ENCODE measurements around the gene CHRND.

CHRND gene

DNA sequence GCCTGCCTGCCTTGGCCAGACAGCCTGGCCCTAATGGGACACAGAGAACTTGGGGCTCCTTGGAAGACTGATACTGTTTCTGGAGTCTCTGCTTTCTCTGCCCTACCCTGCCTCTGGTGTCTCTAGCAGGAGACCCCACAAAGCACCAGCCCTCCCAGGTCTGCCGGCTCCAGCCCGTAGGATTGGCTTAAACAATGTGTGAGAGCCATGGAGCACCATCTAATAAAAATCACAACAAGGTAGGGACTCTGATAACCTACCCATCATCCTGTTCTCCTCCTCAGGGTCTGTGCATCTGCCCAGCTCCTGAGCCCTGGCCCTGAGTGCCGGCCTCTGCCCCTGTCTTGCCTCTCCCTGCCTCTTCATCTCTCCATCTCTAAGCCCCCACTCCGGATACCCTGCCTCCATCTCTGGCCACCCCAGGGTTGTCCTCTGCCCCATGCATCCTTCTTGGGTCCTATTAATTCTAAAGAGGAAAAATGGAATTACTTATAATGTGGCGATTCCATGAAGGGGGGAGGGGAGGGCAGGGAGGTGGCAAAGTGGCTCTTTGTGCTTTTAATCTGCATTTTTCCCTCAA, 37.1 kb upstream of the CHRND start:
- Histone ChIP-seq H3K4me1 (ENCODE audit: control insufficient read depth, insufficient read depth, low read length) (peaks cover 21% of the 10 kb centered on the region), H3K36me3 (ENCODE audit: control insufficient read depth, insufficient read depth, low read length) (no peaks in the 10 kb centered on the region), H3K27ac (ENCODE audit: insufficient read depth, low read depth, low read length, poor library complexity, severe bottlenecking) (no peak overlapping the region), H3K9me3 (ENCODE audit: control insufficient read depth, low read length) (no peaks in the 10 kb centered on the region), H3K4me3 (ENCODE audit: insufficient read depth, low read depth, low read length) (no peak overlapping the region), H3K27me3 (ENCODE audit: control insufficient read depth, insufficient read depth, low read length, poor library complexity, severe bottlenecking) (peaks cover 74% of the 10 kb centered on the region)
- WGBS, 2 experiments = 81 to 85% methylated on average over 5 of the region's 5 CpGs

GRCh38 chr2:232489516-232490220, 36.3 kb upstream of the CHRND start:
- Histone ChIP-seq H3K9me3 (ENCODE audit: control insufficient read depth, low read length) (no peaks in the 10 kb centered on the region), H3K27me3 (ENCODE audit: control insufficient read depth, insufficient read depth, low read length, poor library complexity, severe bottlenecking) (peaks cover 66% of the 10 kb centered on the region), H3K27ac (ENCODE audit: insufficient read depth, low read depth, low read length, poor library complexity, severe bottlenecking) (no peak overlapping the region), H3K4me3 (ENCODE audit: insufficient read depth, low read depth, low read length) (no peak overlapping the region), H3K4me1 (ENCODE audit: control insufficient read depth, insufficient read depth, low read length) (peaks cover 21% of the 10 kb centered on the region), H3K36me3 (ENCODE audit: control insufficient read depth, insufficient read depth, low read length) (no peaks in the 10 kb centered on the region)
- 50 to 55% methylated on average over 9 of the region's 9 CpGs for WGBS, 2 experiments

- Histone ChIP-seq H3K4me1 (ENCODE audit: control insufficient read depth, insufficient read depth, low read length) (peaks cover 15% of the 10 kb centered on the region), H3K4me3 (ENCODE audit: insufficient read depth, low read depth, low read length) (no peak overlapping the region), H3K36me3 (ENCODE audit: control insufficient read depth, insufficient read depth, low read length) (no peaks in the 10 kb centered on the region), H3K27ac (ENCODE audit: insufficient read depth, low read depth, low read length, poor library complexity, severe bottlenecking) (no peak overlapping the region), H3K9me3 (ENCODE audit: control insufficient read depth, low read length) (no peaks in the 10 kb centered on the region), H3K27me3 (ENCODE audit: control insufficient read depth, insufficient read depth, low read length, poor library complexity, severe bottlenecking) (peaks cover 58% of the 10 kb centered on the region)
- WGBS, 2 experiments = 90 to 93% methylated on average over 30 of the region's 30 CpGs
These were observed 35.5 kb upstream of the CHRND start for GRCh38 chr2:232490221-232491138.

- Histone ChIP-seq H3K27ac (ENCODE audit: insufficient read depth, low read depth, low read length, poor library complexity, severe bottlenecking) (no peak overlapping the region), H3K4me1 (ENCODE audit: control insufficient read depth, insufficient read depth, low read length) (peaks cover 9% of the 10 kb centered on the region), H3K4me3 (ENCODE audit: insufficient read depth, low read depth, low read length) (no peak overlapping the region), H3K27me3 (ENCODE audit: control insufficient read depth, insufficient read depth, low read length, poor library complexity, severe bottlenecking) (peaks cover 50% of the 10 kb centered on the region), H3K36me3 (ENCODE audit: control insufficient read depth, insufficient read depth, low read length) (no peaks in the 10 kb centered on the region), H3K9me3 (ENCODE audit: control insufficient read depth, low read length) (no peaks in the 10 kb centered on the region)
- 92 to 93% methylated on average over 12 of the region's 12 CpGs for WGBS, 2 experiments
These were observed 34.7 kb upstream of the CHRND start for GRCh38 chr2:232491139-232491780.

- H3K4me1 ChIP-seq (ENCODE audit: control insufficient read depth, insufficient read depth, low read length) = peaks cover 11% of the 10 kb centered on the region
- H3K27ac ChIP-seq (ENCODE audit: insufficient read depth, low read depth, low read length, poor library complexity, severe bottlenecking) = no peak overlapping the region
- no peaks in the 10 kb centered on the region for H3K36me3 ChIP-seq (ENCODE audit: control insufficient read depth, insufficient read depth, low read length)
- peaks cover 39% of the 10 kb centered on the region for H3K27me3 ChIP-seq (ENCODE audit: control insufficient read depth, insufficient read depth, low read length, poor library complexity, severe bottlenecking)
- WGBS, 2 experiments = 72 to 80% methylated on average over 8 of the region's 8 CpGs
- H3K9me3 ChIP-seq (ENCODE audit: control insufficient read depth, low read length) = no peaks in the 10 kb centered on the region
- H3K4me3 ChIP-seq (ENCODE audit: insufficient read depth, low read depth, low read length) = no peak overlapping the region
These were observed 33.6 kb upstream of the CHRND start for GRCh38 chr2:232492236-232492848.

- Histone ChIP-seq H3K9me3 (ENCODE audit: control insufficient read depth, low read length) (no peaks in the 10 kb centered on the region), H3K4me3 (ENCODE audit: insufficient read depth, low read depth, low read length) (no peak overlapping the region), H3K36me3 (ENCODE audit: control insufficient read depth, insufficient read depth, low read length) (no peaks in the 10 kb centered on the region), H3K27me3 (ENCODE audit: control insufficient read depth, insufficient read depth, low read length, poor library complexity, severe bottlenecking) (peaks cover 31% of the 10 kb centered on the region), H3K4me1 (ENCODE audit: control insufficient read depth, insufficient read depth, low read length) (peaks cover 11% of the 10 kb centered on the region), H3K27ac (ENCODE audit: insufficient read depth, low read depth, low read length, poor library complexity, severe bottlenecking) (no peak overlapping the region)
- 90 to 92% methylated on average over 24 of the region's 24 CpGs for WGBS, 2 experiments
These were observed 32.8 kb upstream of the CHRND start for GRCh38 chr2:232492963-232493700.

GRCh38 chr2:232493701-232494474, 32.1 kb upstream of the CHRND start:
- H3K27ac ChIP-seq (ENCODE audit: insufficient read depth, low read depth, low read length, poor library complexity, severe bottlenecking) = no peak overlapping the region
- H3K27me3 ChIP-seq (ENCODE audit: control insufficient read depth, insufficient read depth, low read length, poor library complexity, severe bottlenecking) = peaks cover 23% of the 10 kb centered on the region
- no peaks in the 10 kb centered on the region for H3K9me3 ChIP-seq (ENCODE audit: control insufficient read depth, low read length)
- peaks cover 9% of the 10 kb centered on the region for H3K4me1 ChIP-seq (ENCODE audit: control insufficient read depth, insufficient read depth, low read length)
- H3K4me3 ChIP-seq (ENCODE audit: insufficient read depth, low read depth, low read length) = no peak overlapping the region
- H3K36me3 ChIP-seq (ENCODE audit: control insufficient read depth, insufficient read depth, low read length) = no peaks in the 10 kb centered on the region
- 71 to 77% methylated on average over 10 of the region's 10 CpGs for WGBS, 2 experiments

- Histone ChIP-seq H3K27ac (ENCODE audit: insufficient read depth, low read depth, low read length, poor library complexity, severe bottlenecking) (no peak overlapping the region), H3K27me3 (ENCODE audit: control insufficient read depth, insufficient read depth, low read length, poor library complexity, severe bottlenecking) (peaks cover 17% of the 10 kb centered on the region), H3K4me3 (ENCODE audit: insufficient read depth, low read depth, low read length) (no peak overlapping the region), H3K4me1 (ENCODE audit: control insufficient read depth, insufficient read depth, low read length) (peaks cover 9% of the 10 kb centered on the region), H3K9me3 (ENCODE audit: control insufficient read depth, low read length) (no peaks in the 10 kb centered on the region), H3K36me3 (ENCODE audit: control insufficient read depth, insufficient read depth, low read length) (no peaks in the 10 kb centered on the region)
- 87 to 93% methylated on average over 5 of the region's 5 CpGs for WGBS, 2 experiments
These were observed 31.4 kb upstream of the CHRND start for GRCh38 chr2:232494542-232494941.

DNA sequence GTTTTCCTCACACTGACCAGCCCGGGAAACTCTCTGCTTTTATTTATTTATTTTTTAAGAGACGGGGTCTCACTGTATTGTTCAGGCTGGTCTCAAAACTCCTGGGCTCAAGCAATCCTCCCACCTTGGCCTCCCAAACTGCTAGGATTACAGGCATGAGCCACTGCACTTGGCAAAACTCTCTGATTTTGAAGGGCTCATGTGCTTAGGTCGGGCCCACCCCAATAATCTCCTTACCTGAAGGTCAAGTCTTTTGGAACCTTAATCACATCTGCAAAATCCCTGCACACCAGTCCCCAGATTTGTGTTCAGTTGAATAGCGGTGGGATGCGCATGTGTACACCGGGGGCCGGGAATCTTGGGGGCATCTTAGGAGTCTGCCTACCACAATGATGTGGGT, 30.7 kb upstream of the CHRND start:
- H3K27me3 ChIP-seq (ENCODE audit: control insufficient read depth, insufficient read depth, low read length, poor library complexity, severe bottlenecking) = peaks cover 9% of the 10 kb centered on the region
- H3K4me3 ChIP-seq (ENCODE audit: insufficient read depth, low read depth, low read length) = no peak overlapping the region
- H3K36me3 ChIP-seq (ENCODE audit: control insufficient read depth, insufficient read depth, low read length) = no peaks in the 10 kb centered on the region
- H3K9me3 ChIP-seq (ENCODE audit: control insufficient read depth, low read length) = no peaks in the 10 kb centered on the region
- H3K27ac ChIP-seq (ENCODE audit: insufficient read depth, low read depth, low read length, poor library complexity, severe bottlenecking) = no peak overlapping the region
- 90 to 91% methylated on average over 7 of the region's 7 CpGs for WGBS, 2 experiments
- H3K4me1 ChIP-seq (ENCODE audit: control insufficient read depth, insufficient read depth, low read length) = peaks cover 9% of the 10 kb centered on the region

Measured in ectodermal cell (in vitro differentiated cells).